AG09319 (cell line): ENCODE measurements around the gene GPR15LG.

ENCODE experiments used
- DNase-seq: peaks from one replicate; pipeline ENCODE4 v3.0.0-alpha.2; 2010; ENCODE audit warnings: low read depth; ENCODE audit errors: extremely low read depth
- TF ChIP-seq, protein P1 (sequence below): IDR thresholded peaks from 2 replicates; pipeline ENCODE4 v1.5.1; 2011; ENCODE audit warnings: low read depth, mild to moderate bottlenecking, inconsistent platforms, low read length, moderate library complexity

Gene GPR15LG

DNA sequence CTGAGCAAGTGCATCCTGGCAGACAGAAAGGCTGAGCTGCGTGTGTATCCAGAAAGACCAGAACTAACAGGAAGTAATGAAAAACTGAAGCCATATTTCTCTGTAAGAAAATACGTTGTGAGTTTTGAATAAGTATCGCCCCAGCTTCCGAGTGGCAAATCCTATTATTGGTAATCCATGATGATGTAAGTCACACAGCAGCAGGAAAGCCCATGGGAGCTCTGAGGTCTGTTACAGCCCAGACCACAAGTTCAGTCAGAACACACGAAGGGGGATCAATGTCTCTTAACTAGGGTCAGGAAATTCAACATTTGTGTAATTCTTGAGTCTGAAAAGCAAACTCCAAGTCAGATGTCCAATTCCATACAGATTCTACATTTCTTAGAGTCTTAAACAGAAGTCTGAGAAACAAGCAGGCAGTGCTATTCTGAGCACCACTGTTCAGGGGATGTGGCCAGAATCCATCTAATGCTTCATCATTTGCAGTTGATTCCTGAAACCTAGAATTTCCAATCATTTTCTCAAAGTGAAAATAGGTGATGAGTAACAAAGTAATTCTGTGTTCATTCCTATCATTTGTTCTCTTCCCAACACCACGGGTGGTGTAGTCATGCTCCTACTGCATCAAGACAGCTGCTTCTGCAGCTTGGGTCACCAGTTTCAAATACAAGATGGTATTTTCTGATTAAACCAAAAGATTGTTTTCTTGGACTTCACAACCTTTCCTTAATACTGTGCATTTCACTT, 52.0 kb downstream of the GPR15LG start, which contains the start of gene LRIT2:
Gene LRIT2, minus strand, starts transcription at position 118 of the 747 bp plus-strand sequence. Its CDS starts 24 bp downstream, at position 94.
- TF ChIP-seq, protein P1, sequence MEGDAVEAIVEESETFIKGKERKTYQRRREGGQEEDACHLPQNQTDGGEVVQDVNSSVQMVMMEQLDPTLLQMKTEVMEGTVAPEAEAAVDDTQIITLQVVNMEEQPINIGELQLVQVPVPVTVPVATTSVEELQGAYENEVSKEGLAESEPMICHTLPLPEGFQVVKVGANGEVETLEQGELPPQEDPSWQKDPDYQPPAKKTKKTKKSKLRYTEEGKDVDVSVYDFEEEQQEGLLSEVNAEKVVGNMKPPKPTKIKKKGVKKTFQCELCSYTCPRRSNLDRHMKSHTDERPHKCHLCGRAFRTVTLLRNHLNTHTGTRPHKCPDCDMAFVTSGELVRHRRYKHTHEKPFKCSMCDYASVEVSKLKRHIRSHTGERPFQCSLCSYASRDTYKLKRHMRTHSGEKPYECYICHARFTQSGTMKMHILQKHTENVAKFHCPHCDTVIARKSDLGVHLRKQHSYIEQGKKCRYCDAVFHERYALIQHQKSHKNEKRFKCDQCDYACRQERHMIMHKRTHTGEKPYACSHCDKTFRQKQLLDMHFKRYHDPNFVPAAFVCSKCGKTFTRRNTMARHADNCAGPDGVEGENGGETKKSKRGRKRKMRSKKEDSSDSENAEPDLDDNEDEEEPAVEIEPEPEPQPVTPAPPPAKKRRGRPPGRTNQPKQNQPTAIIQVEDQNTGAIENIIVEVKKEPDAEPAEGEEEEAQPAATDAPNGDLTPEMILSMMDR, result no peak
- no peak for DNase-seq

DNA sequence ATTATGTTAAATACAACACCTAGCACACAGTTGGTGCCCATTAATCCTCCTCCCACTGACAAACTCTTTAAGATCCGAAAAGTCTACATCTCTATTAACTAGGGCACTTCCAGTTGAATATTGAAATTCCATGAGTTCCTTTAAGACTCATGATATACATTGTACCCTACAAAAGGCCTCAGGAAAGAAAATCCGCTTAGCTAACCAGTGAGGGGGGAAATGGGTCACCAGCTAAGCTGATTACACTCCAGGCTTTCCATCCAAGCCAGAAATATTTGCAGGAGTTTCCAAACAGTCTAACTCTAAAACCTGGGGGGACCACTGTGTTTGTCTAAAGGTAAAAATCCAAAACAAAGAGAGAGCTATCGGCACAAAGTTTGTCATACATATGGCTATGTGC, 53.0 kb downstream of the GPR15LG start:
- TF ChIP-seq, protein P1, result no peak
- DNase-seq, result no peak

DNA sequence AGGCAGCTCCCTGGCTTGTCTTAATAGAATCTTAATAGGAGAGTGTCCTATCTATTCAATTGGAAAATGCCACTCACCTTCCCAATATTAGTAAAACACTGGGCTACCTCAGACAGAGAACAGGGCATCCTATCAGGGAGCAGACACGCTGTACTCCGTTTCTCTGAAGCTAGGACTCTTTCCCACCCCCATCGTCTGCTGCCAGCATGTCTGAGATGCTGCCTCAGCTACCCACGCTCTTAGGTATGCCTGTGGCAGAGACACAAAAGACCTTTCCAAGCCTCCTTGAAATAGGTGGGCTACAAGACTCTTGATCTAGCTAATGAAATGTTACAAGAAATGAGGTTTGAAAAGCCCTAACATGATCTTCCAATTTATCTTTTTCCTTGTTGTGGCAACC, 54.2 kb downstream of the GPR15LG start:
- no peak for DNase-seq
- TF ChIP-seq, protein P1, result no peak

DNA sequence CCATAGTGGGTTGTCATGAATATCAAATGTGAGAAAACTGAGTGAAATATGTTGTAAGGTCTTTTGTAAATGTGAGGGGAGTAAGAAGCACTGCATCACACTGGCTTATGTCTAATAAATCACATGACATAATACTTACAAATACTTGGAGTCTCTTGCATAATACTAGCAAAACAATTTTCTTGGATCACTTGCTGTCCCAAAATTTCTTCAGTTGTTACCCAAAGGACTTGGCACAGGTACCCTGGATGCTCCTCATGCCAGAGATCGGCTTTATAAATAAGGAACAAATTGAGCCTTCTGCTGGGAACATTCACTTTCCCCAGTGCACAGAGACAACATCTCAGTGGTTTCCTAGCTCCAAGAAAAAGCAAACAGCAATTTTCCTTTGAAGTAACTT, 56.8 kb downstream of the GPR15LG start:
- no peak for DNase-seq
- TF ChIP-seq, protein P1, result no peak

DNA sequence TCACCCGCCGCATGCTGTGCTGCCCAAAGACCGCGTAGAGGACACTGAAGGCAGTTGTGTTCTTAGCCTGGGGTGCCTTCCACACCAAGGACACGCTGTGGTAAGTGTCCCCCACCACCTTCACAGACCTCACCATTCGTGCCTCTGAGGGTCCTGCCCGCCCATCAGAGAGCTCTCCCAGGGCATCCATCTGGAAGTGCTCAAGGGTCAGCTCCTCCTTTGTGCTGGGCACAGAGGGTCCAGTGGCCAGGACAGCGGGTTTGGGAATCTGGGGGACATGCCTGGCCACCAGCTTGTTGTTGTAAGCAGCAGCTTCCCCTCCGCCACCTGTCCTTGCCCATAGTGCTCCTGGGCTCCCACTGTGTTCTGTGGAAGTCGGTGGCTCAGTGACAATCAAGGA, 58.8 kb downstream of the GPR15LG start:
- TF ChIP-seq, protein P1, result no peak

DNA sequence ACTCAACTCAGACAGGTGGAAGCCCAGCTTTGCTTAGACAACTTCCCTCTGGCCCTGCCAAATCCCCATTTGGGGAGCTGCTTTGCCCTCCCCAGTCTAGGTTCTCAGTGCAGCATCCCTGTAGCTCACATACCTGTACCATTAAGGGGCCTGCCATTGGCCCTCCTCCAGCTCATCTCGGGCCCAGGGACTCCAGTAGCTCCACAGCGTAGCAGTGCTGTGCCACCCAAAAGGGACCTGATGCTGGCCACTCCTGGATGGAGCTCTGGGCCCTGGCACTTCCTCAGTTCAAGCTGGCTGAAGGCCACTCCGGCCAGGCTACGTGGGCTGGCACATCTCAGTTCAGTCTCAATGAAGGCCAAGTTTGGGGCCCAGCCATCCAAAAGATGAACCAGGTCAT, 60.3 kb downstream of the GPR15LG start:
- TF ChIP-seq, protein P1, result no peak
- DNase-seq, result no peak

More for the DNA sequence above, 58.8 kb downstream of the GPR15LG start:
- no peak for DNase-seq

DNA sequence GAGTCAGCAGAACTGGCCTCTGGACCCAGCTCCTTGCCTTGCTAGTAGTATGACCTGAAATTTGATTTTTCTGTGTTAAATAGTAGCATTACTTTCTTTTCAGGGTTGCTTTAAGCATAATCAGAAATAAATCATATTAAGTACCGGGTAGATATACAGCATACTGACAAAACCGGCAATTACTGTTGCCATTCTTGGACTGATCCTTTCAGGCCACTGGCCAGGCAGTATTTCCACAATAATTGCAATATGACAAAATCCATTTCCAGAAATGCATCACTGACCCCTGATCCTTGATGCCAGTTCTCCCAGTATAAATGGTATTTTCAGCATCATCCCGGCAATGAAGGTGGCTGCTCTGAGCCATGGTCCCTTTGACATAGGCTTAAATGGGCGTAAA, 60.9 kb downstream of the GPR15LG start:
- TF ChIP-seq, protein P1, result no peak
- no peak for DNase-seq
